ENCODE data around the gene HNRNPM.
A peak's percentile ranks its signal among the peaks of the same experiment; 100 is the strongest.
"Not testable (repeated sequence)": the region's sequence is repeated elsewhere in the genome, so short reads cannot be mapped to it uniquely, and the experiment has no call there.

HNRNPM gene

GRCh38 chr19:8444677-8445487, at the start of gene HNRNPM:
Gene HNRNPM, plus strand, starts transcription at chr19:8444975. Its CDS starts 24 bp downstream, at chr19:8444999.
- DNase-seq = peak; percentile 98 to 100 (median 100)
- intact Hi-C loops (cut with DNase I) = loop anchor here (5.0 kb wide), 1 partner anchor 57 kb away; the partner anchor contains the start of gene PRAM1

DNA sequence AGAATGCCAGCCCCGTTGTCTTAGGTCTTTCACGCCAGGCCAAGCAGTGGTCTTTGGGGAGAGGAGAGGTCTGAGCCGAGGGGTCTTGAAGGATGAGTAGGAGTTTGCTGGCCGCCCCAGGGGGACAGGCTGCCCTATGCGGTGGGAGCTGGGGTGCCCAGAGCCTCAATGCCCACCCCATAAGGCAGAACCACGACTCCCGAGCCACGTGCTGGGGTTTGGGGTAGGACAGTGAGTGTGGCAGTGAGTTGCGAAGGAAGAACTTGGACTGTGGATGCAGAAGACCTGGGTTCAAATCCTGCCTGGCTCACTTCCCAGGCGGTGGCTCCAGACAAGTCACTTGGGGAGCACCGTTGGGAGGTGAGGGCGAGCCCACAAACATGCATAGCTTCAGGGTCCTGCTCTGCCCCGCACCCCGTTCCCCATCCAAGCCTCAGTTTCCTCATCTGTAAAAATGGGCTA, 49.1 kb upstream of the HNRNPM start:
- intact Hi-C loops (cut with DNase I) = loop anchor here (5.0 kb wide), 1 partner anchor 38 kb away; no protein-coding TSS in a partner anchor
- DNase-seq = no peak

- intact Hi-C loops (cut with DNase I) = loop anchor here (5.0 kb wide), 1 partner anchor 39 kb away; no protein-coding TSS in a partner anchor
- no peak for DNase-seq
These were observed 48.6 kb upstream of the HNRNPM start for GRCh38 chr19:8396185-8396562.

DNA sequence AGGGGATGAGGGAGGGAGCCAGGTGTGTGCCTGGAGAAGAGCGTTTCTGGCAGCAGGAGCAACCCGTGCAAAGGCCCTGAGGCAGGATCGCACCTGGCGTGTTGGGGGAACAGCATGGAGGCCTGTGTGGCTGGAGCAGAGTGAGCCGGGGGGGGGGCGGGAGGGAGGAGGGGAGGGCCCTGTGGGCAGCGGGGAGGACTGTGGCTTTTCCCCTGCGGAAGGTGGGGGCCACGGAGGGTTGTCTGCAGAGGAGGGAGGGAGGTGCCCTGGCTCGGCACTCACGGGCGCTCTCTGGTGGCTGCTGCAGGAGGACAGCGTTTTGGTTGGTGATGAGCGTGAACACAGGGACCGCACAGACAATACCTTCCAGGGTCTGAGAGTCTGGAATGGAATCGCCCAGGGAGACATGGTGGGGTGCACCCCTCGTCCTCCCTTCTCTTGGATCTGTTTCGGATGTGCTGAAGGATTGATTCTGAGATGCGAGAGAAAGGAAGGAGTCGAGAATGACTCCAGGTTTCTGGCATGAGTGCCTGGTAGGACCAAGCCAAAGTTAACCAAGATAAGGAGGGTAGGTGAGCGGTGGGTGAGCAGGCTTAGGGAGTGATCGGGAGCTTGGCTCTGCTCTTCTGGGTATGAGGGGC, 48.1 kb upstream of the HNRNPM start:
- DNase-seq = peak; percentile 56 to 89 (median 80)
- intact Hi-C loops (cut with DNase I) = loop anchor here (5.0 kb wide), 1 partner anchor 39 kb away; no protein-coding TSS in a partner anchor

DNA sequence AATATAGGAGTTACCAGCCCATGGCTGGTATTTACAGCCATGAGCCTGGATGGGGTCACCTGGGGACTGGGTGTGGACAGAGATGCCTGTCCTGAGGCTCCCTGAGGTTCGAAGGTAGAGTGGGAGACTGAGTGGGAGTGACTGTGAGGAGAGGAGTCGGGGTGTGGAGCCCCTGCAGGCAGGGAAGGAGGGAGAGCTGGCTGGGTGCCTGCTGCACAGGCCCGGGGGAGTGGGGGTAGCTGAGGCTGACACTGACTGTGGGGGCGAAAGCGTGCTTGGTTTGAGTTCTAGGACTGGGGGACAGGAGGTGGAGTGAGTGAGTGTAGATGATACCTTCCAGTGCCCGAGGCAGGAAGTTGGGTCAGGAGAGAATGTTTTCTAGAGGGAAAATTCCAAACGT, 47.5 kb upstream of the HNRNPM start:
- DNase-seq = peak in 5 of 42 donors; percentile 13 to 58 (median 26)
- intact Hi-C loops (cut with DNase I) = loop anchor here (5.0 kb wide), 1 partner anchor 40 kb away; no protein-coding TSS in a partner anchor

DNA sequence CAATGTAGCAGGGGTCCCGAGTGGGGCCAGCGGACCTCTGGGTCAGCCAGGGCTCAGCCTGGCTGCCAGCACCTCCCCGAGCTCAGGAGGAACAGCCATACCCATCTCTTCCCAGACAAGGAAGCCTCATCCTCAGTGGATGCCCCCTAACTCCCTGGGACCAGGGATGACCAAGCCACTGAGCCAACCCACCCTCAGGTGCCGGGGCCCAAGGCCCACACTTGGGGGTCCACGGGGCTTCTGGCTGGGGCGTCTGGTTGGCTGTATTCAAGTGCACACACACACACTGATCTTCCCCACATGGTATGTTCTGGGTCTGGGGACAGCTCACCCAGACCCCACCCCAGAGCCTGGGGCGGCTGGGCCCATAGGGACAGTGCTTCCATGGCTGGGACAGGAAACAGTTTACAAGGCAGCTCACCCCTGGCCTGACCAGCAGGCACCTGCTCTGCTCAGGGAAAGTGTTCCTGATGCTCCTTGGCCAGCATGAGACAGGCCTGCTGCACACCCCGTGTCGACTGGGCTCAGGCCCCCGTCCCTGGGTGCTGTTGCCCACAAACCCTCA, 46.9 kb upstream of the HNRNPM start:
- no peak for DNase-seq
- intact Hi-C loops (cut with DNase I) = loop anchor here (5.0 kb wide), 1 partner anchor 41 kb away; no protein-coding TSS in a partner anchor

DNA sequence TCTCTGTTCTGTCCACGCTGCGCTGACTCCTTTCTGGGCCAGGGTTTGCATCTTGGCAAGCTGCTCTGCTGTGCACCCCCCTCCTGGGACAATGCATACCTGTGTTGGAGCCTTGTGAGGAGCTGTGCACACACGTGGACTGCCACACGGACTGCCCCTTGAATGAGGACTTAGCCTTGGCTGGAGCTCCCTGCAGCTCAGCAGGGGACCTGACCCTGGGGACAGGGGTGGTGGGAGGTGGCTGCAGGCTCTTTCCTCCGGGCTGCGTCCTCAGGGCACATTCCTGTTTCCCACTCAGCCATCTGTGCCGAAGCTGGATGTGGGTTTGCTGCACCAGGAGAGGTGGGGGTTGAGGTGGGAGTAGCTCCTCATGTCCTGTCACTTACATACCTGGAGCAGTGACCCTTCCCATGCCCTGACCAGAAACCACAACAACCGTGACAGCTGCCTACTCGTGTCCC, 46.4 kb upstream of the HNRNPM start:
- DNase-seq = peak in 1 of 42 donors; percentile 19
- intact Hi-C loops (cut with DNase I) = loop anchor here (5.0 kb wide), 1 partner anchor 41 kb away; no protein-coding TSS in a partner anchor

DNA sequence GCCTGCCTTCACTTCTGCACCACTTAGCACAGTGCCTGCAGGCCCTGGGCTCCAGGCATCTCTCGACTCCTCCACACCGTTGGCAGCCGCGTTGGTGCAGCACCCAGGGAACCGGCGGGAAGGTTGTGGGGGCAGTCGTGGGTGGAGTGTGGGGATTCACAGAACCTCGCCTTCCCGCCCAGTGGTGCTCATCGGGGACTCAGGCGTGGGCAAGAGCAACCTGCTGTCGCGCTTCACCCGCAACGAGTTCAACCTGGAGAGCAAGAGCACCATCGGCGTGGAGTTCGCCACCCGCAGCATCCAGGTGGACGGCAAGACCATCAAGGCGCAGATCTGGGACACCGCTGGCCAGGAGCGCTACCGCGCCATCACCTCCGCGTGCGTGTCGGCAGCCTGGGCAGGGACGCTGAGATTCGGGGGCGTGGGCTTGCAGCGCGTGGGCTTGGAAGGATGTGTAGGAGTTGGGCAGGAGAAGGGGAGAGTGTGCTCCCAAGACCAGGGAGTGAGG, 45.0 kb upstream of the HNRNPM start:
- peak in 25 of 42 donors; percentile 21 to 79 (median 61) for DNase-seq
- intact Hi-C loops (cut with DNase I) = loop anchor here (5.0 kb wide), 1 partner anchor 42 kb away; no protein-coding TSS in a partner anchor

- intact Hi-C loops (cut with DNase I) = no loop called here
- no peak for DNase-seq
These were observed 42.8 kb upstream of the HNRNPM start for GRCh38 chr19:8401981-8402411.

- intact Hi-C loops (cut with DNase I) = no loop called here
- no peak for DNase-seq
These were observed 41.5 kb upstream of the HNRNPM start for GRCh38 chr19:8403098-8403819.

DNA sequence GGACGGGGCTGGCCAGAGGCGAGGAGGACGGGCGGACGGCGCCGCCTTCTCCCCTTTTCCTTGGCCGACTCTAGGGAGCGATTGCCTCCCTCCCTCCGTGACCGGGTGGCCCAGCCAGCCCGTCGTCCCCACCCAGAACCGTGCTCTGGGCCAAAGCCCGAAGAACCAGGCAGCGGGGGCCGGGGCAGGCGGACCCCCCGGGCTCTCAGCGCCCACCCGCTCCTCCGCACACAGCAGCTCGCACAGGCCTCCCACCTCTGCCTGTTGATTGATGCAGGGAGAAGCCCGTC, 41.0 kb upstream of the HNRNPM start:
- DNase-seq = no peak
- intact Hi-C loops (cut with DNase I) = no loop called here

DNA sequence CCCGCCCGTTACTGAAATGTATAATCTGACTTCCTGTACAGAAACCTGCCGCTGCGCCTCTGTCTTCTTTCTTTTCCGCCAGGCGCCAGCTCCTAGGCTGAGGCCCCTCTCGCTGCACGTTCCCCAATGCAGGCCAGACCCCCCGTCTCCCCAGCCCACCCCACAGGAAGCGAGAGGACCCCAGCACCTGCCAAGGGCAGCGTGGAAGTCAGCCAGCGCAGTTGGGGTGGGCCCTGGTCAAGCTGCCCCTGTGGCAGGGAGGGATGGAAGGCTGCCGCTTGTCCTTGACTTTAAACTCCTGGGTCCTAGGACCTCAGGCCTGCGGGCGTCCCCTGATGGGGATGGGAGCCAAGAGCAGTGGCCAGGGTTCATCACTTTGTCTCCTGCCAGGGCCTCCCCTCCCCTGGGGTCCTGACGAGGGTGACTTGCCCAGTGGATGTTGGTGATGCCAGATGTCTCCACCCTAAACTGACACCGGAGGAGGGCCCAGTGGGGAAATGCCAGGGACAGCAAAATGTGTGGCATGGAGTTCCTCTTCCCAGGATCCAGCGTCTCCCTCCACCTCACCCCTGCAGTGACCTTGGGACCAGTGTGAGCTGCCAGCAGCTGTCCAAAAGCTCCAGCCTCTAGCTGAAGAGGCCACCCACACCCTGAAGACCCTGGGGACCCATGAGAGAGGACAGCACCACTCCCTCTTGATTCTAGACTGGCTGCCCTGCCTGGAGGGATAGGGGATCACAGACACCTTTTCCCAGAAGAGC, 40.2 kb upstream of the HNRNPM start:
- DNase-seq = no peak
- intact Hi-C loops (cut with DNase I) = no loop called here

DNA sequence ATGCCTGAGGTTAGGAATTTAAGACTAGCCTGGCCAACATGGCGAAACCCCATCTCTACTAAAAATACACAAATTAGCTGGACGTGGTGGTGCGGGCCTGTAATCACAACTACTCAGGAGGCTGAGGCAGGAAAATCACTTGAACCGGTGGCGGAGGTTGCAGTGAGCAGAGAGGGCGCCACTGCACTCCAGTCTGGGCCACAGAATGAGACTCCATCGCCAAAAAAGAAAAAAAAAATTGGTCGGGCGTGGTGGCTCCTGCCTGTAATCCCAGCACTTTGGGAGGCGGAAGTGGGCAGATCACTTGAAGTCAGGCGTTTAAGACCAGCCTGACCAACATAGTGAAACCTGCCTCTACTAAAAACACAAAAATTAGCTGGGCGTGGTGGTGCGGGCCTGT, 34.1 kb upstream of the HNRNPM start:
- not testable (repeated sequence) for DNase-seq
- intact Hi-C loops (cut with DNase I) = loop anchor here (10.0 kb wide), 1 partner anchor 94 kb away; the partner anchor contains the start of gene PRAM1

DNA sequence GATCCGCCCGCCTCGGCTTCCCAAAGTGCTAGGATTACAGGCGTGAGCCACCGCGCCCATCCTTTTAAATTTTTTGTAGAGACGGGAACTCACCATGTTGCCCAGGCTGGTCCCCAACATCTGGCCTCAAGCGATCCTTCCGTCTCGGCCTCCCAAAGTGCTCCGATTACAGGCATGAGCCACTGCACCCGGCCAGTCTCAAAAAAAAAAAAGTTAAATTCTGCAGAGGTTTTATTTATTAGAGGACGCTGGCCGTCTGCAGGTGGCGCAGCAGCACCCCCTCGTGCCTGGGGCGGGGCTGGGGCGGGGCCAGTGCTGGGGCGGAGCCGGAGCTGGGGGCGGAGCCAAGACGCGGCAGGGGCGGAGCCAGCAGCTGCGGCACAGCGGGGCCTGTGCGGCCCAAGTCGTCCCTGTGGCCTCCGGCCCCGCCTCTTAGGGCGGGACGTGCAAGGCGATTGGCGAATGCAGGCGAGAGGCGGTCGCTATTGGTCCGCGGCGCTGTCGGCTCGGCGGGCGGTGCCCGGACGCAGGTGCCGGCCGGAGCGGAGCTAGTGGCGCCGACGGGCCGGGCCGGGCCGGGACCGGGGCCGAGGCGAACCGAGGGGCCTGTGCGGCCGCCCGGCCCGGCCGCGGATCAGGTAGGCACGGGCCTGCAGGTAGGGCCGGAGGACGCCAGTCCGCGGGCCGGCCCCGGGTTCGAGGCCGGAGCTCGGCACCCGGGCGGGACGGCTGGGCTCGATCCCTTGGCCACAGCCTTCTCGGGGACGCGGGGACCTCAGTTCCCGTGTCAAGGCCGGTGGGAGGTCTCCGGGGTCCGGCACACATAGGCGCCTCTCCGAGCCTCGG, 31.8 kb upstream of the HNRNPM start, which contains the start of gene MARCHF2:
MARCHF2 (plus strand) TSS at position 523 of the 846 bp plus-strand sequence. CDS start 8,536 bp downstream, outside the sequence.
- DNase-seq = peak; percentile 91 to 98 (median 96)
- intact Hi-C loops (cut with DNase I) = loop anchor here (10.0 kb wide), 1 partner anchor 92 kb away; the partner anchor contains the start of gene PRAM1

DNA sequence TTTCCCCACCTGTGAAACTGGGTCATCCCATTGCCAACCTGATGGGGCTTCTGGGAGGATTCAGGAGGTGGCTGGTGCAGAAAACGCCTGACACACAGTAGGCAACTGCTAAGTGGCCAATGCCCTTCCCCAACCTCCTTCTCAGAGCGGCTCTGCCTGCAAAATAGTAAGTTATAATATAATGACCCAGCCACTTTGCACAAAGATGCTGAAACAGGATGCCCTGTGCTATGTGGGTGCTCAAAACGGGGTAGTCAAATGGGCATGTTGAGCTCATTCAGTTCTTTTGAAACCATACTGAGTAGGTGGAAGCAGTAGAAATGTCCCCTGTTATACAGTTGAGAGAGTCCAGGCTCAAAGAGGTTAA, 31.2 kb upstream of the HNRNPM start:
- no peak for DNase-seq
- intact Hi-C loops (cut with DNase I) = loop anchor here (10.0 kb wide), 1 partner anchor 91 kb away; the partner anchor contains the start of gene PRAM1

DNA sequence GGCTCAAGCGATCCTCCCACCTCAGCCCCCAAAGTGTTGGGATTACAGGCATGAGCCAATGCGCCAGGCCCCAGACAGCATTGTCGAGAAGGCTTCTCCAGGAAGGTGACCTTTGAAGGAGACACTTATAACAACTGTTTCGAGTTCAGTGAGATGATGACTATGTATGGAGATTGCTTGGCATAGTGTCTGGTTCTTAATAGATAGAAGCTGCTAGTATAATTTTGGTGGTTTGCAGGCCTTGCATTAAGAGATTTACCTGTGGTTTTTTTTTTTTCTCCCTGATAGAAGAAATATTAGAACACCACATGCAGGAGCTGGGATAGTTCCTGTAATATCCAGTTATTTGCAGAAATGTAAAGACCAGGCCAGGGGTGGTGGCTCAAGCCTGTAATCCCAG, 28.0 kb upstream of the HNRNPM start:
- intact Hi-C loops (cut with DNase I) = loop anchor here (10.0 kb wide), 1 partner anchor 88 kb away; the partner anchor contains the start of gene PRAM1
- no peak for DNase-seq

All from head of caudate nucleus (tissue), 42 donors.